HG03095 (cell line): ENCODE data around the gene CDC42BPG.
A peak's percentile ranks its signal among the peaks of the same experiment; 100 is the strongest.
"Not testable (repeated sequence)": the region's sequence is repeated elsewhere in the genome, so short reads cannot be mapped to it uniquely, and the experiment has no call there.

Experiments
- ATAC-seq: cut with Tn5 transposase; IDR thresholded peaks from one replicate; pipeline ENCODE4 v1.9.1; 2021; ENCODE audit warnings: moderate library complexity; ENCODE audit not compliant: unreplicated experiment

The CDC42BPG gene

GRCh38 chr11:64851831-64852351, 7.4 kb upstream of the CDC42BPG start:
- no peak for ATAC-seq

- ATAC-seq, result peak; percentile 50
Measured at GRCh38 chr11:64850979-64851567, 6.6 kb upstream of the CDC42BPG start.

GRCh38 chr11:64849598-64850356, 5.3 kb upstream of the CDC42BPG start:
- ATAC-seq, result no peak

- ATAC-seq, result no peak
Measured at GRCh38 chr11:64848826-64849597, 4.6 kb upstream of the CDC42BPG start.

GRCh38 chr11:64848214-64848825, 3.9 kb upstream of the CDC42BPG start:
- no peak for ATAC-seq

- no peak for ATAC-seq
Measured at GRCh38 chr11:64846998-64847666, 2.7 kb upstream of the CDC42BPG start.

- not testable (repeated sequence) for ATAC-seq
Measured at GRCh38 chr11:64845776-64846129, 1.3 kb upstream of the CDC42BPG start.

- ATAC-seq, result no peak
Measured at GRCh38 chr11:64845129-64845775, 799 bp upstream of the CDC42BPG start.

- ATAC-seq, result no peak
Measured at GRCh38 chr11:64843686-64844329, 645 bp downstream of the CDC42BPG start.

GRCh38 chr11:64842851-64843685, 1.4 kb downstream of the CDC42BPG start:
- no peak for ATAC-seq

GRCh38 chr11:64842366-64842759, 2.1 kb downstream of the CDC42BPG start:
- ATAC-seq, result no peak

GRCh38 chr11:64841592-64842365, 2.7 kb downstream of the CDC42BPG start:
- ATAC-seq, result no peak

- ATAC-seq, result no peak
Measured at GRCh38 chr11:64839887-64840782, 4.3 kb downstream of the CDC42BPG start.

- no peak for ATAC-seq
Measured at GRCh38 chr11:64839335-64839734, 5.1 kb downstream of the CDC42BPG start.

- no peak for ATAC-seq
Measured at GRCh38 chr11:64838600-64839334, 5.7 kb downstream of the CDC42BPG start.

- no peak for ATAC-seq
Measured at GRCh38 chr11:64837887-64838351, 6.5 kb downstream of the CDC42BPG start.
